AG04450 (cell line): ENCODE data around the gene TUBGCP3. TPM values are rescaled to one million over a fixed set of nuclear protein-coding genes. Genes with fewer than 3 reads are reported as not detected.

Experiments
- CTCF ChIA-PET: fragments of 300-600, 350-600 bp; formaldehyde crosslinking; extraction: SDS; loops from one replicate; lab custom pipeline; 2022; ENCODE audit warnings: antibody characterized with exemption, inconsistent platforms; lab: Charles Lee
- POLR2A ChIA-PET: fragments of 350-600 bp; formaldehyde crosslinking; extraction: SDS; loops from one replicate; lab custom pipeline; 2021; ENCODE audit warnings: antibody characterized with exemption, inconsistent platforms; lab: Yijun Ruan, JAX
- DNase-seq: peaks from one replicate; pipeline ENCODE4 v3.0.0-alpha.2; 2011; ENCODE audit warnings: low read depth, low spot score
- H3K27ac ChIP-seq: one replicate; pipeline ENCODE4 v1.5.1; 2012; ENCODE audit warnings: low read depth, low read length, control low read depth
- H3K27me3 ChIP-seq: one replicate; pipeline ENCODE4 v1.6.0; 2012; ENCODE audit warnings: low read length; ENCODE audit not compliant: control insufficient read depth, insufficient read depth
- H3K4me3 ChIP-seq: 2 replicates; pipeline ENCODE4 v1.5.1; 2011; ENCODE audit warnings: mild to moderate bottlenecking, low read depth, low read length, control low read depth
- H3K9me3 ChIP-seq: 2 replicates; pipeline ENCODE4 v1.5.1; 2012; ENCODE audit warnings: low read length; ENCODE audit not compliant: control insufficient read depth, insufficient read depth
- CTCF ChIP-seq: IDR thresholded peaks from 2 replicates; pipeline ENCODE4 v1.5.1; 2011; ENCODE audit warnings: low read depth, low read length, control low read depth, inconsistent platforms
- polyA plus RNA-seq: library from polyadenylated mRNA; depleted of rRNA; stranded (reverse); fragments of >200 nt; gene quantifications from 2 replicates; pipeline ENCODE4 v1.2.3, GENCODE V29; 2011

Gene TUBGCP3
- polyA plus RNA-seq, 1 experiment: 11.3 TPM

- H3K4me3 ChIP-seq: no peak overlapping the region
- no peak for DNase-seq
- POLR2A ChIA-PET: no interaction called here
Observed at GRCh38 chr13:112448621-112449544, 139.1 kb downstream of the TUBGCP3 start.

GRCh38 chr13:112447761-112448603 is 140.0 kb downstream of the TUBGCP3 start:
- POLR2A ChIA-PET: no interaction called here
- H3K27me3 ChIP-seq: peaks cover 7% of the 10 kb centered on the region
- TF ChIP-seq CTCF: no peak
- no peak for DNase-seq
- H3K9me3 ChIP-seq: peaks cover 17% of the 10 kb centered on the region; the same call in 1 of the 2 replicates
- H3K27ac ChIP-seq: no peak overlapping the region
- CTCF ChIA-PET: no interaction called here
- no peak overlapping the region for H3K4me3 ChIP-seq

More at GRCh38 chr13:112448621-112449544, 139.1 kb downstream of the TUBGCP3 start:
- CTCF ChIA-PET: interaction anchor here (0.6 to 0.9 kb wide), 2 partner anchors 160 to 945 kb away, joined by 3 to 4 read pairs; no protein-coding TSS in a partner anchor
- Histone ChIP-seq H3K9me3 (peaks cover 23% of the 10 kb centered on the region; the same call in 1 of the 2 replicates), H3K27me3 (peaks cover 3% of the 10 kb centered on the region), H3K27ac (no peak overlapping the region)
- TF ChIP-seq CTCF: no peak

GRCh38 chr13:112447306-112447705 is 140.6 kb downstream of the TUBGCP3 start:
- TF ChIP-seq CTCF: no peak
- Histone ChIP-seq H3K27me3 (peaks cover 7% of the 10 kb centered on the region), H3K4me3 (no peak overlapping the region), H3K9me3 (peaks cover 10% of the 10 kb centered on the region; the same call in 1 of the 2 replicates), H3K27ac (no peak overlapping the region)
- ChIA-PET CTCF (no interaction called here), POLR2A (no interaction called here)
- DNase-seq: no peak

GRCh38 chr13:112446867-112447266 is 141.1 kb downstream of the TUBGCP3 start:
- DNase-seq: no peak
- Histone ChIP-seq H3K9me3 (peaks cover 6% of the 10 kb centered on the region; the same call in 1 of the 2 replicates), H3K4me3 (no peak overlapping the region), H3K27me3 (peaks cover 7% of the 10 kb centered on the region), H3K27ac (no peak overlapping the region)
- POLR2A ChIA-PET: no interaction called here
- TF ChIP-seq CTCF: no peak
- CTCF ChIA-PET: interaction anchor here (1.4 kb wide), 1 partner anchor 972 kb away, joined by 8 read pairs; no protein-coding TSS in a partner anchor
